ENCODE measurements around the gene CAND2.
"Not testable (repeated sequence)": the region's sequence is repeated elsewhere in the genome, so short reads cannot be mapped to it uniquely, and the experiment has no call there.

CAND2 gene

GRCh38 chr3:12868039-12869034 lies 71.9 kb downstream of the CAND2 start:
- peak; percentile 65 for DNase-seq

- DNase-seq: no peak
Observed at GRCh38 chr3:12869035-12869621, 72.6 kb downstream of the CAND2 start.

- DNase-seq: no peak
Observed at GRCh38 chr3:12870942-12871341, 74.5 kb downstream of the CAND2 start.

GRCh38 chr3:12871404-12871983 lies 75.0 kb downstream of the CAND2 start:
- DNase-seq: no peak

- no peak for DNase-seq
Observed at GRCh38 chr3:12875857-12876836, 79.7 kb downstream of the CAND2 start.

- DNase-seq: no peak
Observed at GRCh38 chr3:12877040-12877439, 80.6 kb downstream of the CAND2 start.

- no peak for DNase-seq
Observed at GRCh38 chr3:12878141-12878574, 81.7 kb downstream of the CAND2 start.

- DNase-seq: not testable (repeated sequence)
Observed at GRCh38 chr3:12878758-12879157, 82.3 kb downstream of the CAND2 start.

GRCh38 chr3:12879191-12879815 lies 82.8 kb downstream of the CAND2 start:
- no peak for DNase-seq

GRCh38 chr3:12881858-12882257 lies 85.4 kb downstream of the CAND2 start:
- not testable (repeated sequence) for DNase-seq

GRCh38 chr3:12882336-12883310 lies 86.1 kb downstream of the CAND2 start:
- no peak for DNase-seq

- DNase-seq: no peak
Observed at GRCh38 chr3:12884186-12884680, 87.8 kb downstream of the CAND2 start.
